Testis (tissue), 2 donors: ENCODE results near the gene TTC33.

Source experiments
- POLR2A ChIP-seq: fragments of 450-650 bp; IDR thresholded peaks from one replicate; pipeline ENCODE4 v1.6.1; 2017; ENCODE audit warnings: antibody characterized with exemption, mild to moderate bottlenecking, moderate library complexity
- TF ChIP-seq, protein P1 (sequence below), 3 experiments: fragments of 450-650 bp in 2 of 3; fragments of 200-600 bp in 1 of 3; sonication (generic) in 1 of 3; IDR thresholded peaks; one replicate each; pipeline ENCODE4 v1.5.1; 2016 to 2019; ENCODE audit warnings: antibody characterized with exemption in 3 of 3, mild to moderate bottlenecking in 2 of 3, moderate library complexity in 1 of 3

DNA sequence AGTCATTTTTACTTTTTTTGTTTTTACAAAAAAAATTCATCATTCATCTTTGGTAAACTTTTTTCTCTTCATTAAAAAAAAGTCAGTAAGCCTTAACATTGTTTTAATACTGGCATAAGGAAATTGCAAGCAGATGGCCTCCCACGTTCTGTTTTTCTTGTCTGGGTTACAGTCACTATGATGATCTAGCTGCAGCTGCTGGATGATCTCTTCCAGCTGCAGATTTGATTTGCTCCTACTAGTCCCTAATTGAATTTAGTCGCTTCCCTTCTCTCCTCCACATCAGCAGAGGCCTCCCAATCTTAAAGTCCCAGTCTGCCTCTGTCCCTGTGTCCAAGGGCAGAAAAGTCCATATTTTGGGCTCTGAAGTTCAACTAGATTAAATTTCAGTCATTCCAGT is 182.8 kb downstream of the TTC33 start:
- TF ChIP-seq, protein P1, sequence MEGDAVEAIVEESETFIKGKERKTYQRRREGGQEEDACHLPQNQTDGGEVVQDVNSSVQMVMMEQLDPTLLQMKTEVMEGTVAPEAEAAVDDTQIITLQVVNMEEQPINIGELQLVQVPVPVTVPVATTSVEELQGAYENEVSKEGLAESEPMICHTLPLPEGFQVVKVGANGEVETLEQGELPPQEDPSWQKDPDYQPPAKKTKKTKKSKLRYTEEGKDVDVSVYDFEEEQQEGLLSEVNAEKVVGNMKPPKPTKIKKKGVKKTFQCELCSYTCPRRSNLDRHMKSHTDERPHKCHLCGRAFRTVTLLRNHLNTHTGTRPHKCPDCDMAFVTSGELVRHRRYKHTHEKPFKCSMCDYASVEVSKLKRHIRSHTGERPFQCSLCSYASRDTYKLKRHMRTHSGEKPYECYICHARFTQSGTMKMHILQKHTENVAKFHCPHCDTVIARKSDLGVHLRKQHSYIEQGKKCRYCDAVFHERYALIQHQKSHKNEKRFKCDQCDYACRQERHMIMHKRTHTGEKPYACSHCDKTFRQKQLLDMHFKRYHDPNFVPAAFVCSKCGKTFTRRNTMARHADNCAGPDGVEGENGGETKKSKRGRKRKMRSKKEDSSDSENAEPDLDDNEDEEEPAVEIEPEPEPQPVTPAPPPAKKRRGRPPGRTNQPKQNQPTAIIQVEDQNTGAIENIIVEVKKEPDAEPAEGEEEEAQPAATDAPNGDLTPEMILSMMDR (IDR thresholded peaks at IDR 0.05) = no peak
- no peak for TF ChIP-seq POLR2A
